GM23338 (cell line): ENCODE measurements around the gene SF3B4. TPM values are rescaled to one million over a fixed set of nuclear protein-coding genes. Genes with fewer than 3 reads are reported as not detected.
A peak's percentile ranks its signal among the peaks of the same experiment; 100 is the strongest.

Experiments
- ATAC-seq: fragments of 200-7000 bp; cut with Tn5 transposase; 3 replicates; pipeline ENCODE4 v1.9.1; 2020
- DNase-seq: peaks from one replicate; pipeline ENCODE4 v3.0.0-alpha.2; 2015; ENCODE audit warnings: low spot score
- H2AFZ ChIP-seq: fragments of 200-600 bp; sonication (generic); 2 replicates; pipeline ENCODE4 v1.8.0; 2016; ENCODE audit warnings: antibody characterized with exemption, mild to moderate bottlenecking, moderate library complexity
- H3F3A ChIP-seq: fragments of 200-600 bp; sonication (generic); replicated peaks from 2 replicates; pipeline ENCODE4 v1.8.0; 2017; ENCODE audit warnings: antibody characterized with exemption, mixed run types, low read depth
- H3K27ac ChIP-seq: fragments of 200-600 bp; sonication (generic); 2 replicates; pipeline ENCODE4 v1.6.1; 2016; ENCODE audit warnings: low read depth
- H3K27me3 ChIP-seq: fragments of 200-600 bp; sonication (generic); 2 replicates; pipeline ENCODE4 v1.8.0; 2016; ENCODE audit warnings: mild to moderate bottlenecking, mixed run types, moderate library complexity; ENCODE audit not compliant: insufficient read depth
- H3K36me3 ChIP-seq: fragments of 200-600 bp; sonication (generic); 2 replicates; pipeline ENCODE4 v1.8.0; 2016; ENCODE audit warnings: mild to moderate bottlenecking; ENCODE audit not compliant: insufficient read depth
- H3K4me1 ChIP-seq: fragments of 200-600 bp; sonication (generic); 2 replicates; pipeline ENCODE4 v1.8.0; 2016; ENCODE audit warnings: mild to moderate bottlenecking, moderate library complexity; ENCODE audit not compliant: insufficient read depth
- H3K4me2 ChIP-seq: fragments of 200-600 bp; sonication (generic); 2 replicates; pipeline ENCODE4 v1.7.1; 2017; ENCODE audit warnings: mixed run types
- H3K4me3 ChIP-seq: fragments of 200-600 bp; sonication (generic); 2 replicates; pipeline ENCODE4 v1.6.1; 2016; ENCODE audit warnings: mixed run types
- H3K79me2 ChIP-seq: fragments of 200-600 bp; sonication (generic); replicated peaks from 2 replicates; pipeline ENCODE4 v1.8.0; 2017; ENCODE audit warnings: mild to moderate bottlenecking; ENCODE audit not compliant: insufficient read depth
- H3K9me2 ChIP-seq: fragments of 200-600 bp; sonication (generic); 2 replicates; pipeline ENCODE4 v1.8.0; 2017; ENCODE audit not compliant: insufficient read depth
- H4K20me1 ChIP-seq: fragments of 200-600 bp; sonication (generic); replicated peaks from 2 replicates; pipeline ENCODE4 v1.8.0; 2017; ENCODE audit warnings: mild to moderate bottlenecking; ENCODE audit not compliant: insufficient read depth
- H3K27ac Mint-ChIP-seq: 2 replicates; pipeline ENCODE4 v1.8.0; 2020; ENCODE audit warnings: inconsistent platforms, mild to moderate bottlenecking, moderate library complexity, mixed read lengths
- H3K27me3 Mint-ChIP-seq: 3 replicates; pipeline ENCODE4 v1.8.0; 2022; ENCODE audit warnings: low read depth, mild to moderate bottlenecking, moderate library complexity, mixed read lengths, inconsistent platforms; ENCODE audit not compliant: insufficient read depth, poor library complexity
- H3K36me3 Mint-ChIP-seq: 3 replicates; pipeline ENCODE4 v1.8.0; 2021; ENCODE audit warnings: low read depth, mild to moderate bottlenecking, inconsistent platforms, moderate library complexity, mixed read lengths
- H3K4me1 Mint-ChIP-seq: 3 replicates; pipeline ENCODE4 v1.8.0; 2020; ENCODE audit warnings: mild to moderate bottlenecking, inconsistent platforms, mixed read lengths
- H3K4me3 Mint-ChIP-seq: 3 replicates; pipeline ENCODE4 v1.8.0; 2021; ENCODE audit warnings: moderate library complexity, mild to moderate bottlenecking, inconsistent platforms, mixed read lengths
- H3K9me3 Mint-ChIP-seq: 3 replicates; pipeline ENCODE4 v1.8.0; 2020; ENCODE audit warnings: moderate library complexity, mild to moderate bottlenecking, inconsistent platforms, mixed read lengths
- CREB1 ChIP-seq: fragments of 250-450 bp; sonication (Bioruptor Pico); IDR thresholded peaks from 2 replicates; pipeline ENCODE4 v1.5.0; 2020; ENCODE audit warnings: low read depth, mild to moderate bottlenecking, moderate library complexity
- CTCF ChIP-seq, 2 experiments: fragments of 200-600 bp in 1 of 2; sonication (generic) in 1 of 2; conservative IDR thresholded peaks; 2 replicates each; pipeline versions ENCODE4 v1.5.1 to v1.6.1; 2016 to 2017; ENCODE audit warnings: antibody characterized with exemption in 2 of 2, low read depth in 2 of 2, mild to moderate bottlenecking in 2 of 2, moderate library complexity in 1 of 2
- ETS1 ChIP-seq: IDR thresholded peaks from 2 replicates; pipeline ENCODE4 v1.6.1; 2016; ENCODE audit warnings: antibody characterized with exemption
- EZH2 ChIP-seq: fragments of 200-600 bp; sonication (generic); IDR thresholded peaks from one replicate; pipeline ENCODE4 v1.8.0; 2017; ENCODE audit warnings: antibody characterized with exemption, mild to moderate bottlenecking, low read depth; ENCODE audit not compliant: unreplicated experiment
- EZH2phosphoT487 ChIP-seq: fragments of 200-600 bp; sonication (generic); IDR thresholded peaks from one replicate; pipeline ENCODE4 v1.8.1; 2018; ENCODE audit warnings: antibody characterized with exemption; ENCODE audit not compliant: unreplicated experiment
- JUNB ChIP-seq: IDR thresholded peaks from one replicate; pipeline ENCODE4 v1.6.1; 2016; ENCODE audit warnings: antibody characterized with exemption; ENCODE audit not compliant: unreplicated experiment
- NANOG ChIP-seq: IDR thresholded peaks from 2 replicates; pipeline ENCODE4 v1.6.1; 2016; ENCODE audit warnings: antibody characterized with exemption, borderline replicate concordance
- POLR2AphosphoS5 ChIP-seq: IDR thresholded peaks from 2 replicates; pipeline ENCODE4 v1.6.1; 2016; ENCODE audit warnings: antibody characterized with exemption, low read depth
- REST ChIP-seq: IDR thresholded peaks from one replicate; pipeline ENCODE4 v1.6.1; 2018; ENCODE audit warnings: antibody characterized with exemption; ENCODE audit not compliant: unreplicated experiment
- STAT1 ChIP-seq: IDR thresholded peaks from one replicate; pipeline ENCODE4 v1.6.1; 2016; ENCODE audit warnings: antibody characterized with exemption; ENCODE audit not compliant: unreplicated experiment
- ZNF114 ChIP-seq: fragments of 250-450 bp; sonication (Bioruptor Pico); IDR thresholded peaks from 2 replicates; pipeline ENCODE4 v1.5.0; 2020; ENCODE audit warnings: mild to moderate bottlenecking, moderate library complexity
- ZNF331 ChIP-seq: fragments of 250-450 bp; sonication (Bioruptor Pico); IDR thresholded peaks from 2 replicates; pipeline ENCODE4 v1.5.0; 2020; ENCODE audit warnings: low read depth, mild to moderate bottlenecking, moderate library complexity
- ZNF462 ChIP-seq: fragments of 250-450 bp; sonication (Bioruptor Pico); IDR thresholded peaks from 2 replicates; pipeline ENCODE4 v1.5.0; 2020; ENCODE audit warnings: mild to moderate bottlenecking, moderate library complexity
- polyA plus RNA-seq: library from polyadenylated mRNA; unstranded; fragments of >200 nt; fragmentation: Nextera tagmentation; extraction: Ambion mirVana; gene quantifications from 2 replicates; pipeline ENCODE4 v1.2.1, GENCODE V29; 2016
- total RNA-seq: library from RNA; depleted of rRNA; stranded (reverse); fragments of >200 nt; shearing (Covaris generic); gene quantifications from 2 replicates; pipeline ENCODE4 v1.2.3, GENCODE V29; 2014

The SF3B4 gene
- total and polyA plus RNA-seq, 2 experiments from 2014 or later = 48.7 to 84.0 TPM

- H3K4me1 Mint-ChIP-seq = peaks cover 4% of the 10 kb centered on the region; the same call in 2 of the 3 replicates
- Histone ChIP-seq H3K27me3 (no peaks in the 10 kb centered on the region), H2AFZ (0 out of 2 replicates have a peak overlapping the region, but pooled peaks have one; percentile 11), H3K4me2 (peak overlapping the region; percentile 79), H3K4me3 (peak overlapping the region; percentile 81), H3F3A (peaks cover 12% of the 10 kb centered on the region; the same call in 1 of the 2 replicates), H3K4me1 (peaks cover 3% of the 10 kb centered on the region; the same call in 1 of the 2 replicates), H3K9me2 (no peaks in the 10 kb centered on the region), H3K27ac (peak overlapping the region; percentile 98), H3K36me3 (no peaks in the 10 kb centered on the region), H3K79me2 (0 out of 2 replicates have a peak, but pooled peaks cover 5% of the 10 kb centered on the region), H4K20me1 (no peaks in the 10 kb centered on the region)
- DNase-seq (no peak), ATAC-seq (no peak)
- H3K27me3 Mint-ChIP-seq = peaks cover 3% of the 10 kb centered on the region
- no peaks in the 10 kb centered on the region for H3K9me3 Mint-ChIP-seq
- no peaks in the 10 kb centered on the region for H3K36me3 Mint-ChIP-seq
- no peak overlapping the region for H3K4me3 Mint-ChIP-seq
- TF ChIP-seq REST (no peak), NANOG (no peak), ETS1 (no peak), POLR2AphosphoS5 (no peak), EZH2phosphoT487 (no peak), ZNF114 (CRISPR knock-in tag) (no peak), JUNB (no peak), CTCF (conservative IDR thresholded peaks at IDR 0.05; ENCODE audit: low read depth in 2 of 2) (no peak), EZH2 (no peak), ZNF331 (CRISPR knock-in tag) (no peak), ZNF462 (CRISPR knock-in tag) (no peak), STAT1 (no peak), CREB1 (CRISPR knock-in tag) (no peak)
- no peak overlapping the region for H3K27ac Mint-ChIP-seq
Observed at GRCh38 chr1:149888999-149889289, 38.7 kb downstream of the SF3B4 start.
